Karpas-422 (cell line): ENCODE data around the gene MED13L. TPM values are rescaled to one million over a fixed set of nuclear protein-coding genes. Genes with fewer than 3 reads are reported as not detected.

Experiments
- DNase-seq: peaks from one replicate; pipeline ENCODE4 v3.0.0-alpha.2; 2015
- H2AFZ ChIP-seq: fragments of 200-600 bp; sonication (generic); 2 replicates; pipeline ENCODE4 v1.6.1; 2014; ENCODE audit warnings: antibody characterized with exemption, low read length, mixed read lengths
- H3K27ac ChIP-seq: fragments of 200-600 bp; sonication (generic); 2 replicates; pipeline ENCODE4 v1.5.1; 2014; ENCODE audit warnings: mild to moderate bottlenecking, low read length, moderate library complexity
- H3K27me3 ChIP-seq: fragments of 200-600 bp; sonication (generic); 2 replicates; pipeline ENCODE4 v1.6.1; 2014; ENCODE audit warnings: low read length, mixed read lengths
- H3K36me3 ChIP-seq: fragments of 200-600 bp; sonication (generic); 2 replicates; pipeline ENCODE4 v1.6.1; 2014; ENCODE audit warnings: low read length, mixed read lengths; ENCODE audit not compliant: insufficient read depth
- H3K4me1 ChIP-seq: fragments of 200-600 bp; sonication (generic); 2 replicates; pipeline ENCODE4 v1.6.1; 2014; ENCODE audit warnings: mild to moderate bottlenecking, low read length, mixed read lengths
- H3K4me2 ChIP-seq: fragments of 200-600 bp; sonication (generic); 2 replicates; pipeline ENCODE4 v1.6.1; 2014; ENCODE audit warnings: low read length, low read depth, mild to moderate bottlenecking; ENCODE audit not compliant: poor library complexity, severe bottlenecking
- H3K4me3 ChIP-seq: fragments of 200-600 bp; sonication (generic); 2 replicates; pipeline ENCODE4 v1.5.1; 2014; ENCODE audit warnings: mild to moderate bottlenecking, antibody characterized with exemption, low read length, mixed read lengths
- H3K79me2 ChIP-seq: fragments of 200-600 bp; sonication (generic); 2 replicates; pipeline ENCODE4 v1.6.1; 2014; ENCODE audit warnings: mild to moderate bottlenecking, low read length, mixed read lengths
- H3K9ac ChIP-seq: fragments of 200-600 bp; sonication (generic); 2 replicates; pipeline ENCODE4 v1.6.0; 2014; ENCODE audit warnings: low read length
- H3K9me2 ChIP-seq: fragments of 200-600 bp; sonication (generic), shearing (Covaris generic); replicated peaks from 2 replicates; pipeline ENCODE4 v1.6.0; 2014; ENCODE audit warnings: mild to moderate bottlenecking, low read length, moderate library complexity; ENCODE audit not compliant: insufficient read depth
- H3K9me3 ChIP-seq: fragments of 300-700, 200-600 bp; sonication (generic); 2 replicates; pipeline ENCODE4 v1.6.1; 2014; ENCODE audit warnings: low read length, mixed read lengths
- H4K20me1 ChIP-seq: fragments of 200-600 bp; sonication (generic); 2 replicates; pipeline ENCODE4 v1.6.1; 2014; ENCODE audit warnings: mild to moderate bottlenecking, antibody characterized with exemption, low read length, low read depth; ENCODE audit not compliant: insufficient read depth
- total RNA-seq: library from RNA; depleted of rRNA; stranded (reverse); fragments of >200 nt; shearing (Covaris generic); gene quantifications from 2 replicates; pipeline ENCODE4 v1.2.3, GENCODE V29; 2014; ENCODE audit warnings: low replicate concordance

MED13L gene
- total RNA-seq, 1 experiment from 2014 or later = 37.5 TPM

GRCh38 chr12:116299665-116300328 lies 22.3 kb upstream of the MED13L start:
- DNase-seq = no peak
- Histone ChIP-seq H3K27me3 (no peaks in the 10 kb centered on the region), H3K4me3 (no peak overlapping the region), H2AFZ (no peak overlapping the region), H3K27ac (no peak overlapping the region), H3K9me2 (no peaks in the 10 kb centered on the region), H4K20me1 (no peaks in the 10 kb centered on the region), H3K9ac (no peak overlapping the region), H3K9me3 (no peaks in the 10 kb centered on the region), H3K4me1 (peaks cover 5% of the 10 kb centered on the region; the same call in 1 of the 2 replicates), H3K36me3 (no peaks in the 10 kb centered on the region), H3K4me2 (no peak overlapping the region), H3K79me2 (no peaks in the 10 kb centered on the region)

- Histone ChIP-seq H3K4me2 (no peak overlapping the region), H3K9me2 (no peaks in the 10 kb centered on the region)
- DNase-seq = no peak
Observed at GRCh38 chr12:116299064-116299463, 21.6 kb upstream of the MED13L start.

GRCh38 chr12:116298578-116298977 lies 21.1 kb upstream of the MED13L start:
- H3K4me2 ChIP-seq = no peak overlapping the region
- no peaks in the 10 kb centered on the region for H3K9me2 ChIP-seq

More at GRCh38 chr12:116299064-116299463, 21.6 kb upstream of the MED13L start:
- Histone ChIP-seq H4K20me1 (no peaks in the 10 kb centered on the region), H3K4me3 (no peak overlapping the region), H3K79me2 (no peaks in the 10 kb centered on the region), H3K9ac (no peak overlapping the region), H3K36me3 (no peaks in the 10 kb centered on the region), H2AFZ (no peak overlapping the region), H3K4me1 (peaks cover 5% of the 10 kb centered on the region; the same call in 1 of the 2 replicates), H3K9me3 (no peaks in the 10 kb centered on the region), H3K27me3 (no peaks in the 10 kb centered on the region), H3K27ac (no peak overlapping the region)

GRCh38 chr12:116297224-116297834 lies 19.8 kb upstream of the MED13L start:
- Histone ChIP-seq H3K4me1 (peaks cover 5% of the 10 kb centered on the region; the same call in 1 of the 2 replicates), H4K20me1 (no peaks in the 10 kb centered on the region), H3K79me2 (no peaks in the 10 kb centered on the region), H3K4me2 (no peak overlapping the region), H3K9me2 (no peaks in the 10 kb centered on the region), H3K9ac (no peak overlapping the region), H3K4me3 (no peak overlapping the region), H3K9me3 (no peaks in the 10 kb centered on the region), H3K27ac (no peak overlapping the region), H3K27me3 (no peaks in the 10 kb centered on the region), H2AFZ (no peak overlapping the region), H3K36me3 (no peaks in the 10 kb centered on the region)
- DNase-seq = no peak

More at GRCh38 chr12:116298578-116298977, 21.1 kb upstream of the MED13L start:
- no peak overlapping the region for H3K27ac ChIP-seq
- DNase-seq = no peak
- no peaks in the 10 kb centered on the region for H3K36me3 ChIP-seq
- H3K9ac ChIP-seq = no peak overlapping the region
- H2AFZ ChIP-seq = no peak overlapping the region
- peaks cover 5% of the 10 kb centered on the region; the same call in 1 of the 2 replicates for H3K4me1 ChIP-seq
- no peaks in the 10 kb centered on the region for H3K9me3 ChIP-seq
- no peak overlapping the region for H3K4me3 ChIP-seq
- H3K27me3 ChIP-seq = no peaks in the 10 kb centered on the region
- H4K20me1 ChIP-seq = no peaks in the 10 kb centered on the region
- no peaks in the 10 kb centered on the region for H3K79me2 ChIP-seq

DNA sequence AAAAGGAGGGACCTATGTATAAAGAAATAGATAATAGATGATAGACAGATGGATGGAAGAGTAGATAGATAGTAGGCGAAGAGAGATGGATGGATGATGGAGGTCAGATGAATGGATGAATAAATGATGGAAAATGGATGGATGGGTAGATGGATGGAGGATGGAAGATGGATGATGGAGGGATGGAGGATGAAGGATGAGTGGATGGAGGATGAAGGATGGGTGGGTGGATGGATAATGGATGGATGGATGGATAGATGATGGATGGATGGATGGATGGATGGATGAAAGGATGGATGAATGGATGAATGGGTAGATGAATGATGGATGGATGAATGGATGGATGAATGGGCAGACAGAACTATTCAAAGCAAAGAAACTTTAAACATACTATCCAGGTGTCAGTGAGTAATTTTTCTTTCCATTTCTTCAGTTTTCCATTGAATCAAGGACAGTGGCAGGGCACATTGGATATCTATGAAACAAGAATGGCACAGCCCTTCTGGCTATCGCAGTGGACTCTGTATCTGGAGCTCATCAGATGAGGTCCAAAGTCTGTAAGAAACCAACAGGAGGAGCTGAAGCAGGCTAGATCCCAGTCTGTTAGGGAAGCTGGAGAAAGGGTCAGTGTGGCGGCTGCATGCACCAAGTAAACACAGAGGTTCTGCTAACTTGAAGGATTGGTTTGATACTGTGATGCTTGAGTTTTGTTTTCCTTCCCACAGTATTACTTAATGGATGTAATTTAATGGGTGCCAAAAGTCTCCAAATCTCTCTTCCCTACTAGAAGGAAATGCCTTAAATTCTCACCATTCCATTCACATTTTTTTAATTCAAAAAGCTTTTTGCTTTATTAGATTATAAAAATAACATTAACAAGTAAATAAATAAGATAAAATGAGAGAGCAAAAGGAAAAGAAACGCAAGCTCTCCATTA lies 18.1 kb upstream of the MED13L start:
- H4K20me1 ChIP-seq = no peaks in the 10 kb centered on the region
- no peak for DNase-seq
- H3K4me1 ChIP-seq = no peaks in the 10 kb centered on the region
- H3K4me3 ChIP-seq = no peak overlapping the region
- no peaks in the 10 kb centered on the region for H3K9me2 ChIP-seq
- no peak overlapping the region for H2AFZ ChIP-seq
- no peaks in the 10 kb centered on the region for H3K27me3 ChIP-seq
- no peak overlapping the region for H3K27ac ChIP-seq
- no peak overlapping the region for H3K4me2 ChIP-seq
- no peak overlapping the region for H3K9ac ChIP-seq
- no peaks in the 10 kb centered on the region for H3K36me3 ChIP-seq
- no peaks in the 10 kb centered on the region for H3K79me2 ChIP-seq
- no peaks in the 10 kb centered on the region for H3K9me3 ChIP-seq

DNA sequence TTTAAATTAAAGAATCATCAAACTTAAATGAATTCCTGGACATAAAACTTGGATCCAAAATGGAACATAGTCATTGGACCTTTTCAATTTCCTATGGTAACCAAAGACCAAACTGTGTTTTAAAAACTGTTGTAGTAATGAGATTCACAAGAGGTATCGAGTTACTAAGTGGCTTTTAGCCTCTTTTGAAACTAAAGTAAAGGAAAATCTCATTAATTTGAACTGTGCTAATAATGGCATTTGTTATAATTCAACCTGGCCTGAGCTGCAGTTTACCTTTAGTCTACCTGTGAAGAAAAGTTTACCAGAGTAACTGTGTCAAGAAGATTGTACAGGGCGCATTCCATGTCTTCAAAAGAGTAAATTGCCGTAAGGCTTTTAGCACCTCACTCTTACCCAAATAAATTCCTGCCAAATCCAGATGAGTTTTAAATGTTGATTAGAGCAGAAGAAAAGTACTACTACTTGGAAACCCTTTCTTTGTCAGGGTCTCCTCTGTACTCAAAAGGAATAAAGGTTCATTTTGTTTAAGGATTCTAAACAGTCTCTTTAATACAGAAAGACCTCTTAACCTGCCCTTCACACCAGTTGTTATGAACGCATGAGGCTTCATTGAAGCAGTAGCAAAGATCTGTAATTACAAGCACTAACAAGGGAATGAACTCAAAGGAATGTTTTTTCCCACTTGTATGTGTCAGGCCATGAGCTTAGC lies 17.1 kb upstream of the MED13L start:
- Histone ChIP-seq H3K9me3 (no peaks in the 10 kb centered on the region), H3K27ac (no peak overlapping the region), H3K9me2 (no peaks in the 10 kb centered on the region), H3K9ac (no peak overlapping the region), H3K79me2 (no peaks in the 10 kb centered on the region), H3K4me1 (no peaks in the 10 kb centered on the region), H3K4me2 (no peak overlapping the region), H3K27me3 (no peaks in the 10 kb centered on the region), H2AFZ (no peak overlapping the region), H3K36me3 (no peaks in the 10 kb centered on the region), H3K4me3 (no peak overlapping the region), H4K20me1 (no peaks in the 10 kb centered on the region)
- DNase-seq = no peak

GRCh38 chr12:116293687-116294453 lies 16.4 kb upstream of the MED13L start:
- H3K4me1 ChIP-seq = no peaks in the 10 kb centered on the region
- no peak for DNase-seq

More at GRCh38 chr12:116293687-116294453, 16.4 kb upstream of the MED13L start:
- H3K9ac ChIP-seq = no peak overlapping the region
- no peak overlapping the region for H2AFZ ChIP-seq
- no peaks in the 10 kb centered on the region for H3K9me3 ChIP-seq
- no peaks in the 10 kb centered on the region for H3K36me3 ChIP-seq
- H3K27me3 ChIP-seq = no peaks in the 10 kb centered on the region
- H3K4me3 ChIP-seq = no peak overlapping the region
- H4K20me1 ChIP-seq = no peaks in the 10 kb centered on the region
- H3K79me2 ChIP-seq = no peaks in the 10 kb centered on the region
- no peaks in the 10 kb centered on the region for H3K9me2 ChIP-seq
- no peak overlapping the region for H3K27ac ChIP-seq
- H3K4me2 ChIP-seq = no peak overlapping the region
